ENCODE measurements around the gene NLRC4.

The NLRC4 gene

DNA sequence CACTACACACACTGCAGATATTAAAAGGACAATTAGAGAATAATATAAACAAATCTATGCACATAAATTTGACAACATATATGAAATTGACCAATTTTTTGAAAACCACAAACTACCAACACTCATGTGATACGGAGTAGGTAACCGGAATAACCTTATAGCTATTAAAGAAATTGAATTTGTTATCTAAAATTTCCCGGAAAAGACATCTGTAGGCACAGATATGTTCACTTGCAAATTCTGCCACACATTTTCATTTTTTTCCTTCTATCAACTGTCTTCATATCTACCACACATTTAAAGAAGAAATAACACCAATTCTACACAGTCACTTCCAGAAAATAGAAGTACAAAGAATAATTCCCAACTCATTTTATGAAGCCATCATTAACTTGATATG is 22.4 kb downstream of the NLRC4 start:
- Histone ChIP-seq H3K79me2 (ENCODE audit: control insufficient read depth, insufficient read depth, low read length) (no peaks in the 10 kb centered on the region), H3K23ac (ENCODE audit: low read length) (no peak overlapping the region), H4K8ac (ENCODE audit: low read depth, low read length) (no peak overlapping the region), H3K79me1 (ENCODE audit: low read length) (no peaks in the 10 kb centered on the region), H3K27ac (ENCODE audit: low read depth, low read length) (no peak overlapping the region), H2AK5ac (ENCODE audit: low read length) (no peak overlapping the region), H3K9ac (ENCODE audit: low read length) (no peak overlapping the region), H3K4me3 (ENCODE audit: low read length) (no peak overlapping the region), H3K27me3 (ENCODE audit: insufficient read depth, low read length, poor library complexity) (no peaks in the 10 kb centered on the region), H3K36me3 (ENCODE audit: control insufficient read depth, insufficient read depth, low read length) (no peaks in the 10 kb centered on the region), H3K18ac (ENCODE audit: low read length) (no peak overlapping the region), H3K4me2 (ENCODE audit: low read length) (no peak overlapping the region), H3K4me1 (ENCODE audit: control insufficient read depth, low read depth, low read length) (no peaks in the 10 kb centered on the region), H4K5ac (ENCODE audit: low read length) (no peak overlapping the region), H2BK15ac (replicated peaks; ENCODE audit: low read depth) (no peak overlapping the region), H3K56ac (ENCODE audit: low read length) (no peak overlapping the region), H2BK5ac (ENCODE audit: low read length) (no peak overlapping the region), H3K4ac (ENCODE audit: low read depth, low read length) (no peak overlapping the region), H2BK120ac (ENCODE audit: low read depth, low read length) (no peak overlapping the region)
- no CpG with 5 or more reads among the region's 3 CpGs for WGBS (ENCODE audit: extremely low coverage, insufficient coverage, low lambda C conversion rate)
- no peak for DNase-seq

DNA sequence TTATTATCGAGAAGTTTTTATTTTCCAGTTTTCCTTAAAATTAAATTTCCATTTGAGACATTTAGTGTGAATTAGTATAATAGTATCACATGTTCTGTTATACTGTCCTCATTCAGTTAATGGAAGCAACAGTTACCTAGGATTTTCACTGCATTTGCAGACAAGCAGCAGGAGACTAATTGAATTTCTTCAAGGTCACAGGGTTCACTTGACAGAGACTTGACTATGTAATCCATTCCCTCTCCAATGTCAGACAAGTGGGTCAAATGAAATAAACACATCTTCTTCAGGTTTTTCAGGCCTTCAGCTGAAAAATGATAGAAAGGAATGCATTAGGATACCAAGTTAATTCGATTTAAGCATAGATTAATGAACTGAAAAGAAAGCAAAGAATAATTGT is 26.7 kb downstream of the NLRC4 start:
- Histone ChIP-seq H2BK5ac (ENCODE audit: low read length) (no peak overlapping the region), H3K79me1 (ENCODE audit: low read length) (no peaks in the 10 kb centered on the region), H3K4me2 (ENCODE audit: low read length) (no peak overlapping the region), H3K79me2 (ENCODE audit: control insufficient read depth, insufficient read depth, low read length) (no peaks in the 10 kb centered on the region), H2BK120ac (ENCODE audit: low read depth, low read length) (no peak overlapping the region), H3K18ac (ENCODE audit: low read length) (no peak overlapping the region), H3K4ac (ENCODE audit: low read depth, low read length) (no peak overlapping the region), H3K27ac (ENCODE audit: low read depth, low read length) (no peak overlapping the region), H3K56ac (ENCODE audit: low read length) (no peak overlapping the region), H4K5ac (ENCODE audit: low read length) (no peak overlapping the region), H2AK5ac (ENCODE audit: low read length) (no peak overlapping the region), H3K23ac (ENCODE audit: low read length) (no peak overlapping the region), H2BK15ac (replicated peaks; ENCODE audit: low read depth) (no peak overlapping the region), H3K27me3 (ENCODE audit: insufficient read depth, low read length, poor library complexity) (no peaks in the 10 kb centered on the region), H3K4me1 (ENCODE audit: control insufficient read depth, low read depth, low read length) (no peaks in the 10 kb centered on the region), H3K9ac (ENCODE audit: low read length) (no peak overlapping the region), H3K36me3 (ENCODE audit: control insufficient read depth, insufficient read depth, low read length) (no peaks in the 10 kb centered on the region), H4K8ac (ENCODE audit: low read depth, low read length) (no peak overlapping the region), H3K4me3 (ENCODE audit: low read length) (no peak overlapping the region)
- WGBS (ENCODE audit: extremely low coverage, insufficient coverage, low lambda C conversion rate), result no CpG with 5 or more reads among the region's 2 CpGs
- peak; percentile 8 for DNase-seq

DNA sequence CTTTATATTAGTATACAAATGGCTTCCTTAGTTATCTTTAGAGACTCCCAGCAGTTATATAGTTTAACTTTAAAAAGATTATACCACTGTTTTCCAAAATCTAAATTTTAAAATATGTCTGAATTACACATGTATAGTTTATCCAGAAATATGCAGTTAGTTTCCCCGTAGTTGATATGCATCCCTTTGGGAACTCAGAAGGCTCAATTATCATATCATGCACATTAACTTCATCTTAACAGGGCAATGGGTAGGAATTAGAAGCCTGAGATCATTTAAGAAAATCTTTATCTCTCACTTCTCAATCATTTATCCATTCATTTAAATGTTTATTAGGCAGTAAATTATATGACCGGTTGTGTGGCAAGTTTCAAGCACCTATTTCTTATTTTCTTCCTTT is 27.2 kb downstream of the NLRC4 start:
- DNase-seq, result no peak
- H3K23ac ChIP-seq (ENCODE audit: low read length), result no peak overlapping the region
- no peaks in the 10 kb centered on the region for H3K36me3 ChIP-seq (ENCODE audit: control insufficient read depth, insufficient read depth, low read length)
- no peak overlapping the region for H2AK5ac ChIP-seq (ENCODE audit: low read length)
- H3K27ac ChIP-seq (ENCODE audit: low read depth, low read length), result no peak overlapping the region
- H3K56ac ChIP-seq (ENCODE audit: low read length), result no peak overlapping the region
- no CpG with 5 or more reads among the region's 2 CpGs for WGBS (ENCODE audit: extremely low coverage, insufficient coverage, low lambda C conversion rate)
- H3K4me1 ChIP-seq (ENCODE audit: control insufficient read depth, low read depth, low read length), result no peaks in the 10 kb centered on the region
- H3K18ac ChIP-seq (ENCODE audit: low read length), result no peak overlapping the region
- H4K5ac ChIP-seq (ENCODE audit: low read length), result no peak overlapping the region
- H3K79me2 ChIP-seq (ENCODE audit: control insufficient read depth, insufficient read depth, low read length), result no peaks in the 10 kb centered on the region
- no peak overlapping the region for H3K9ac ChIP-seq (ENCODE audit: low read length)
- H3K4me3 ChIP-seq (ENCODE audit: low read length), result no peak overlapping the region
- H2BK120ac ChIP-seq (ENCODE audit: low read depth, low read length), result no peak overlapping the region
- H3K27me3 ChIP-seq (ENCODE audit: insufficient read depth, low read length, poor library complexity), result no peaks in the 10 kb centered on the region
- no peak overlapping the region for H2BK15ac ChIP-seq (replicated peaks; ENCODE audit: low read depth)
- H3K4me2 ChIP-seq (ENCODE audit: low read length), result no peak overlapping the region
- H3K79me1 ChIP-seq (ENCODE audit: low read length), result no peaks in the 10 kb centered on the region
- no peak overlapping the region for H3K4ac ChIP-seq (ENCODE audit: low read depth, low read length)
- H4K8ac ChIP-seq (ENCODE audit: low read depth, low read length), result no peak overlapping the region
- no peak overlapping the region for H2BK5ac ChIP-seq (ENCODE audit: low read length)

DNA sequence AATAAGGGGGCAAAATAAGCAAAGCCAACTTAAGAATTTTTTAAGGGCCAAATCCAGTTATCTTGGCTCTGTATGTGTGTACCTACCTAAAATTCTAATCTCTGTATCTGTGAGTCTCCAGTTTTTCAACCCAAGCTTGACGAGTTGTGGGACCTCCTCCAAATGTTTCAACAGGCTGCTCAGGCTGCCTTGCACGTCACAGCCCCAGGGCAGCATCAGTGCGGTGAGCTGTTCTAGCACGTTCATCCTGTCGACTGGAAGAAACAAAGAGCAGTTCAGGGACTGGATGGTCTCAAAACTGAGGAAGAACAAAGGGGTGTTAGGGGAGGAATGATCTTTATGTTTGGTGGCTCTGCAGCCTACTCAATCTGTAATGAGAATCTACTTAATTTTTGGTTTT is 29.4 kb downstream of the NLRC4 start:
- H3K4ac ChIP-seq (ENCODE audit: low read depth, low read length), result no peak overlapping the region
- WGBS (ENCODE audit: extremely low coverage, insufficient coverage, low lambda C conversion rate), result no CpG with 5 or more reads among the region's 5 CpGs

DNA sequence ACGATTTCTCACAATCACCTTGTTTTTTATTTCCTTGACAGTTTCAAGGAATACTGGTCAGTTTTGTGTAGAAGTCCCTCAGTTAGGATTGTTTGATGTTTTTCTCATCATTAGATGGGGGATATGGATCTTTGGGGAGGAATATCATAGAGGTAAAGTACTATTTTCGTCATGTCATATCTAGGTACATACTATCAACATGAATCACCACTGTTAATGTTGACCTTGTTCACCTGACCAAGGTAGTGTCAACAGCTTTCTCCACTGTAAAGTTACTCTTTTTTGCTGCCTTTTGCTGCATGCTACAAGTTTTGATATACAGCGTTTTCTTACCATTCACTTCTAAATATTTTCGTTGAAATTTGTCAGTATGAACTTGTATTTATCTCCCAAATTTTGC is 32.7 kb downstream of the NLRC4 start:
- Histone ChIP-seq H3K27ac (ENCODE audit: low read depth, low read length) (no peak overlapping the region), H3K9ac (ENCODE audit: low read length) (no peak overlapping the region), H2AK5ac (ENCODE audit: low read length) (no peak overlapping the region), H3K36me3 (ENCODE audit: control insufficient read depth, insufficient read depth, low read length) (no peaks in the 10 kb centered on the region), H2BK120ac (ENCODE audit: low read depth, low read length) (no peak overlapping the region), H3K79me2 (ENCODE audit: control insufficient read depth, insufficient read depth, low read length) (no peaks in the 10 kb centered on the region), H4K8ac (ENCODE audit: low read depth, low read length) (no peak overlapping the region), H3K4ac (ENCODE audit: low read depth, low read length) (no peak overlapping the region), H2BK15ac (replicated peaks; ENCODE audit: low read depth) (no peak overlapping the region), H3K4me3 (ENCODE audit: low read length) (no peak overlapping the region), H3K23ac (ENCODE audit: low read length) (no peak overlapping the region), H3K4me2 (ENCODE audit: low read length) (no peak overlapping the region), H2BK5ac (ENCODE audit: low read length) (no peak overlapping the region), H3K56ac (ENCODE audit: low read length) (no peak overlapping the region), H3K18ac (ENCODE audit: low read length) (no peak overlapping the region), H4K5ac (ENCODE audit: low read length) (no peak overlapping the region), H3K27me3 (ENCODE audit: insufficient read depth, low read length, poor library complexity) (no peaks in the 10 kb centered on the region), H3K79me1 (ENCODE audit: low read length) (no peaks in the 10 kb centered on the region), H3K4me1 (ENCODE audit: control insufficient read depth, low read depth, low read length) (peaks cover 2% of the 10 kb centered on the region)
- no peak for DNase-seq
- no CpG with 5 or more reads among the region's 4 CpGs for WGBS (ENCODE audit: extremely low coverage, insufficient coverage, low lambda C conversion rate)

More for the DNA sequence above, 29.4 kb downstream of the NLRC4 start:
- Histone ChIP-seq H2BK5ac (ENCODE audit: low read length) (no peak overlapping the region), H3K4me2 (ENCODE audit: low read length) (no peak overlapping the region), H3K18ac (ENCODE audit: low read length) (no peak overlapping the region), H3K27ac (ENCODE audit: low read depth, low read length) (no peak overlapping the region), H2AK5ac (ENCODE audit: low read length) (no peak overlapping the region), H2BK15ac (replicated peaks; ENCODE audit: low read depth) (no peak overlapping the region), H2BK120ac (ENCODE audit: low read depth, low read length) (no peak overlapping the region), H3K4me1 (ENCODE audit: control insufficient read depth, low read depth, low read length) (no peaks in the 10 kb centered on the region), H3K79me2 (ENCODE audit: control insufficient read depth, insufficient read depth, low read length) (no peaks in the 10 kb centered on the region), H4K8ac (ENCODE audit: low read depth, low read length) (no peak overlapping the region), H3K27me3 (ENCODE audit: insufficient read depth, low read length, poor library complexity) (no peaks in the 10 kb centered on the region), H4K5ac (ENCODE audit: low read length) (no peak overlapping the region), H3K4me3 (ENCODE audit: low read length) (no peak overlapping the region), H3K9ac (ENCODE audit: low read length) (no peak overlapping the region), H3K36me3 (ENCODE audit: control insufficient read depth, insufficient read depth, low read length) (no peaks in the 10 kb centered on the region), H3K23ac (ENCODE audit: low read length) (no peak overlapping the region), H3K56ac (ENCODE audit: low read length) (no peak overlapping the region), H3K79me1 (ENCODE audit: low read length) (no peaks in the 10 kb centered on the region)
- no peak for DNase-seq

DNA sequence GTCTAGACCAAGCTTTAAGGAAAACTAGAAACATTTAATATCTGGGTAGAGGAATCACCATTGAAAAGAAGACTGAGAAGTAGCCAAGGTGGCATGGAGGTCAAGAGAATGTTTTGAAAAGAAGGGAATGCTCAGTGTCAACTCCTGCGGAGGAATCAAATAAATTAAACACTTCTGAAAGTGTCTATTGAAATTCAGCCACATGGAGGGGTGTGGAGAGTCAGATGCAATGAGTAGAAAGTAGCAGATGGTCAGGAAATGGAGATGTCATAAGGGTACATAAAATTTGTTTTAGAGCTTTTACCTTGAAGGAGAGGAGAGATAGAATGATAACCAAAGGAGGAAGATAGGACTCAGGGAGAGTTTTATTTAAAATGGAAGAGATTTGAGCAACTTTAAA is 35.1 kb downstream of the NLRC4 start:
- Histone ChIP-seq H3K9ac (ENCODE audit: low read length) (no peak overlapping the region), H3K79me2 (ENCODE audit: control insufficient read depth, insufficient read depth, low read length) (no peaks in the 10 kb centered on the region), H3K4me3 (ENCODE audit: low read length) (no peak overlapping the region), H2BK120ac (ENCODE audit: low read depth, low read length) (no peak overlapping the region), H2AK5ac (ENCODE audit: low read length) (no peak overlapping the region), H4K5ac (ENCODE audit: low read length) (no peak overlapping the region), H3K56ac (ENCODE audit: low read length) (no peak overlapping the region), H3K36me3 (ENCODE audit: control insufficient read depth, insufficient read depth, low read length) (no peaks in the 10 kb centered on the region), H4K8ac (ENCODE audit: low read depth, low read length) (no peak overlapping the region), H3K27me3 (ENCODE audit: insufficient read depth, low read length, poor library complexity) (no peaks in the 10 kb centered on the region), H3K4me2 (ENCODE audit: low read length) (no peak overlapping the region), H3K23ac (ENCODE audit: low read length) (no peak overlapping the region), H3K18ac (ENCODE audit: low read length) (no peak overlapping the region), H3K27ac (ENCODE audit: low read depth, low read length) (no peak overlapping the region), H2BK15ac (replicated peaks; ENCODE audit: low read depth) (no peak overlapping the region), H3K4me1 (ENCODE audit: control insufficient read depth, low read depth, low read length) (peaks cover 2% of the 10 kb centered on the region), H3K79me1 (ENCODE audit: low read length) (no peaks in the 10 kb centered on the region), H3K4ac (ENCODE audit: low read depth, low read length) (no peak overlapping the region), H2BK5ac (ENCODE audit: low read length) (no peak overlapping the region)
- DNase-seq, result no peak
- WGBS (ENCODE audit: extremely low coverage, insufficient coverage, low lambda C conversion rate), result no CpG with 5 or more reads among the region's 1 CpG
